NCI-H510A (cell line): ENCODE data around the gene POM121L2.
"Not testable (repeated sequence)": the region's sequence is repeated elsewhere in the genome, so short reads cannot be mapped to it uniquely, and the experiment has no call there.

Experiments used
- DNase-seq: peaks from one replicate; lab custom pipeline; 2025; lab: John Stamatoyannopoulos, UW

The POM121L2 gene

DNA sequence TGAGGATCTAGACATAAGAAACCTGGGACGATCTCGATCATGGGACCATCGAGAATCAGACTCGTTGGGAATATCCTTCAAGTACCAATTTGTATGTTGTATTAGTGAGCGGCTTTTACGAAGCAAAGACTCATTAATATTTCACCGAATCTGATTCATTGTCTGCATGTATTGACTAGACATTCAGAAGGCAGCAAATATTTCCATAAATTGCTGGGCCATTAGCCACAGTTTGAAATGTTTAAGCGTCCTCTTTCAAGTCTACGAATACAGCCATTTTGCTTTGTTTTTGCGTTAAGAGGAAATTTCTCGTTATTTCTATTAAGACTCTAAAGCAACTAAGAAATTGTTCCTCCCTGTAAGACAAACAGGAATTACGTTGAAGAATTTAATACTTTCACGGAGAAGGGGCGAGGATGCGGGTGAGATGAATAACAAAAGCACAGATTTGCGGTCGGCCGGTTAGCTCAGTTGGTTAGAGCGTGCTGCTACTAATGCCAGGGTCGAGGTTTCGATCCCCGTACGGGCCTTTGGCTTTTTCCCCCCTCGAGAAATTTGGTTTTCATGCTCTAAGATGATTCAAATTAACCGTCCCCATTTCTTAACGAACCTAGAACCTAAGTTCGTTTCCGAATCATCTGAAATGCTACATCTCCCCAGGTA, 18.5 kb downstream of the POM121L2 start:
- no peak for DNase-seq

DNA sequence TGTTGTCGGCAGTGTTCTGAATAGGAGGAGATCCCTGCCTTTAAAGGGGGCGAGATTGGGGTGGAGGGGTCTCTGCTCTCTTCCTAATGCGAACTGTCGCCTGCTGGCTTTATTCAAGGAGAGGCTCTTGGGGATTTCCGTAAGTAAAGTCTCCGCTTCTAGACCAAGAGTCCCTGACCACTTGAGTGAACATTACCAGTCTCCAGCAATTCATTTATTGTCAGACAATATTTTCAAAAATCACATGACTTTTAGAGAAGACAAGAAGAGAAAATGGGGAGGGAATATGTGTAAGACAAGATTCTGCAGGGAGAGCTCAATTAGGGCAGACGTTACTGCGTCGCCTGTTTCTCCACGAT, 21.2 kb downstream of the POM121L2 start:
- DNase-seq: no peak

DNA sequence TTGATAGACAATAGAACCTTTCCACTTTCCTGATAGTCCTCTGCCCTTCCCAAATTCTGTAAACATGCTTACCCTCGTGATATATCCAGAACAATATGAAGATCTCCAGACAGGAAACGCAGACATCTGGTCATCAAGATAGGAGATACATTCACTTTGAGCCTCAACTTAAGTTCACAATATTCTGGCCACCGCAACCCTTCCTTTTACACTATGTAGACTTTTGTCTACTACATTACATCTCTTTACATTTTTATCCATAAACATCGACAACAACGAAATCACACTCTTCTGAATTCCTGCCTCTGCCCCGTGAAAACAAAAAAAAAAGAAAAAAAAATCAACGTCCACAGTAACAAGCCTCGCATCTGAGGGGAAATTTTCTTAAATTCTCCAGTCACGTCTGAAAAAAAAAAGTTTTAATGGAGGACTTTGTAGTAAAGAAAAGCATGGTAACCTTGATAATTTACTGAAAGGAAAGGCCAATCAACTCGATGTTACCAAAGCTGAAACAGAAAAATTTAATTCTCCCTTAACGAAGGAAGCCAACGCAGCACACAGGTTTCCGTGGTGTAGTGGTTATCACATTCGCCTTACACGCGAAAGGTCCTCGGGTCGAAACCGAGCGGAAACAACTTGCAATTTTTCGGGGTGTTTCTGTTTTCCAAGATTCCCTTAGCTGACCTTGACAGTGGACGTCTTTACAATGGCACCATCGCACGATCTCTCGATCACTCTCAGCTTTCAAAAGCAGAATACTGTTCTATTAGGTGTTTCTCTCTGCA, 21.8 kb downstream of the POM121L2 start:
- no peak for DNase-seq

DNA sequence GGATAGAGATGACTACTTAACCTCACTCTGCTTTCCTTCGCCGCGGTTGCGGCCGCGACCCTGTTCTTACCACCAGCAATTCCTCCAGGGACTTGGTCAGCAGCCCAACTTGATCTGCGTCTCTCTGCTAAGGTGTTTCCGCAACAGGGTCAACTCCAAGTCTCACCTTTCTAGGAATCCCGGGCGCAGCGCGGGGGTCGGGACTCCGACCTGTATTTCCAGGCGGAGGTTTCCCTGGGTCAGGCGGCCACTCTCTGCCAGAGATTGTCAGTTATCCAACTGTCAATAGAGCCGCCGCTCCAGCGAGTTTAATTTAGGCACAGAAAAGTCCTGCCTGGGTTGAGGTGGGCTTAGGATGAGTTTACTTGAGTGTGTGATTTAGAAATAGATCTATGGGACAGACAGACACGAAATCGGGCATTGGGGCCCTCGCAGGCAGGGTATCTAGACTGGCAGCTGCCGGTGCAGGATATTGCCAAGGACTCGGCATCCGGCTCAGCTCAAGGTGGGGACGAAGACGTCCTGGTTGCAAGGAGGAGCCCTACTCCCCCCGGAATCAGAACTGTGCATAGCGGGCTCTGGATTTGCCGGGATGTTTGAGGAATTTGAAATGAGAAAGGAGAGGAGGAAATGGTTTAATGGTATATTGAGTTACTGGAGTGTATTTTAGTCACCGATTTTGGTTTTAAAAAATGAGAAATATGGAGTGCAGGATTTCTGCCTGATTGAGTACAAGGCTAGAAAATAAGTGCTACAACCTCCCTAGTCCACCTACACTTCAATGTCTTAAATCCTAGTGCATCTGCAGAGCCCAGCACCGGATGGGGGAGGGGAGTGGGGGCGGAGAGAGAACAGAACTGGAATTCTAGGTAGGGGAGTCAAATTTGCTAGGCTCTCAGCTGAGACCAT, 23.7 kb downstream of the POM121L2 start:
- DNase-seq: no peak

DNA sequence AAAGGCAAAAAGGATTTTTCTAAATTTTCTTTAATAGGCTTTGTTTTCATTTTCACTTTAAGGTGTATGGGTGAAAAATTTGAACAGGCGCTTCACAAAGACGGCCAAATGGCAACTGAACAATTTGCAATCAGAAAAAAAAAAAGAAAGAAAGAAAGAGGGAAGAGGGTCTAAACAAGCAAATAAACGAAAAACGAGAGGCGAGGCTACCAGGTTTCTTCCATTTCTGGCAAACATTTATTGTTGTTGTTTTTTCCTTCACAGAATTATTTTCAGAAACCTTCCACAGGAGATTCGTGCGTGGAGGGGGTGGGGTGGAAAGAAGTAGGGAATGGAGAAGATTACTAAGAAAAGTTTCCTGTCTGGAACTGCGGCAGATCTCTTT, 24.3 kb downstream of the POM121L2 start:
- no peak for DNase-seq

DNA sequence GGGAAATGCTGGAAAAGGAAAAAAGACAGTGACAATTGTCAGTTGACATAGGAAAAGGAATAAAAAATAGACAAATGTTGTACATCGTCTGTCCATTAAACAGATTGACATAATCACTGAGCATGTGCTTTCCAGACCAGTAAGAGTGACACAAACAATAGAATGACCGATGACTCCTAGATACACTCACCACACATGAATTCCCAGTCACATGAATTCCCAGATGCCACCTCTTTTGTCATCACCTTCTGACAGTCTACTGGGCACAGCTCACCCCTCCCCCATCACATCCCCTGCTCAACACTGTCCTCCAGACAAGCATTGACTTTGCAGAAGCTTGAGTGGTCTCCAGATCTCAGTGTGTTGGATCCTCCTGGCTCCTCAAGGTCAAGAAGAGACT, 25.9 kb downstream of the POM121L2 start:
- no peak for DNase-seq

DNA sequence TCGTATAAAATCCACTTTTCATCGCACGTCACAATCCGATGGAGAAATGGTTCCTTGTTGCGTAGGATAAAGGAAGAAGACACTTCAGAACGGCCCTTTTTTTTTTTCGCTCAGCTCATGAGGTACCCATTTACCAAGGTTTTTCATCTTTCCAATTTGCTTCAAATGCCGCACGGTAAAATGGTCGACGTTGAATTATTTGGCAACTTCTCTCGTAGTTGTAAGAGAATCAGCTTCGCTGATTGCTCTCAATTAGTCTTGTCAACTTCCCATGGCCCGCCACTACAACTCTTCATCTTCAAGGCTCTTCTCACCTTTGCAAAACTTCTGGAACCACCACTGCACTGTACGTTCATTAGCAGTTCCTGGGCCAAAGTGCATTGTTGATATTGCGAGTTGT, 28.8 kb downstream of the POM121L2 start:
- DNase-seq: no peak

DNA sequence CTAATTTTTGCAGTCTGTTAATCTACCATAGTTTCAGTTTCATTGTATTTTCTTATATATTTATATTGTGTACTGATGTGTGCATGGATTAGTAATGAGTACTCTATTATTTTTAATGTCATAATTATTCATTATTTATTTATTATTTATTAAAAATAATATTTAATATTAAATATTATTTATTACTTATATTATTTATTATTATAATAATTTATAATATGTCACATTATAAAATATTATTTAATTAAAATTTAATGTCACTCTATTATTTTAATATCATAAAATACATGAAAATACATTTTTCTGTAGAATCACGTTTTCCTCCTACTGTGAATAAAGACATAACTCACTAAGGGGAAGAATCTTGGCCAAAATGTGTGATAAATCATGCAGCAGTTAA, 30.5 kb downstream of the POM121L2 start:
- DNase-seq: no peak

DNA sequence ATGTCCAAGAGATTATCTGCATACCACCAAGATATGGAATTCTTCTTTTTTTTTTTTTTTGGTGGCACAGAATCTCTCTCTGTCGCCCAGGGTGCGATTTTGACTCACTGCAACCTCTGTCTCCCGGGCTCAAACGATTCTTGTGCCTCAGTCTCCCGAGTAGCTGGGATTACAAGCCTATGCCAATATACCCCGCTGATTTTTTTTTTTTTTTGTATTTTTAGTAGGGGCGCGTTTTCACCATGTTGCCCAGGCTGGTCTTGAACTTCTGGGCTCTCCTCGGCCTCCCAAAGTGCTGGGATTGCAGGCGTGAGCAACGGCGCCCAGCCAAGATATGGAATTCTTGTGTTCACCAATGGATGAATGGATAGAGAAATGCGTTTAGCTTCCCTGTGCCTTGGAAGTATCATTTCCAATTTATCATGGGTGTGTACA, 31.0 kb downstream of the POM121L2 start:
- no peak for DNase-seq

DNA sequence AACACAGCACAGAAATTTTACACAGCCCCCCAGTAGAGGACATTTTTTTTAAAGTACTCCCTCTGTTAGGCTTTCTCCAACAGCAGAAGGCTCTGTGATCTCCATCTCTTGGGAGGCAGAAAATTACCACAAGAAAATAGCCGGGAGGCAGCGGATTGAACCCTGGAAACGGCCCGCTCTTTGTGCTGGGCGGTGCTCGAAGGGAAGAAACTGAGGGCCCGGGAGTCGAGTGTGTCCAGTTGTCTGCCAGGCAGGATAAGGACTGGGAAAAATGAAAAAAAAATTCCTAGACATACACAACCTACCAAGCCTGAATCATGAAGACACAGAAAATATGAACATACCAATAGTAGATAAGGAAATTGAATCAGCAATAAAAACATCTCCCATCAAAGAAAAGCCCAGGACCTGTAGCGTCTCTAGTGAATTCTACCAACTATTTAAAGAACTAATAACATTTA, 31.5 kb downstream of the POM121L2 start:
- no peak for DNase-seq

DNA sequence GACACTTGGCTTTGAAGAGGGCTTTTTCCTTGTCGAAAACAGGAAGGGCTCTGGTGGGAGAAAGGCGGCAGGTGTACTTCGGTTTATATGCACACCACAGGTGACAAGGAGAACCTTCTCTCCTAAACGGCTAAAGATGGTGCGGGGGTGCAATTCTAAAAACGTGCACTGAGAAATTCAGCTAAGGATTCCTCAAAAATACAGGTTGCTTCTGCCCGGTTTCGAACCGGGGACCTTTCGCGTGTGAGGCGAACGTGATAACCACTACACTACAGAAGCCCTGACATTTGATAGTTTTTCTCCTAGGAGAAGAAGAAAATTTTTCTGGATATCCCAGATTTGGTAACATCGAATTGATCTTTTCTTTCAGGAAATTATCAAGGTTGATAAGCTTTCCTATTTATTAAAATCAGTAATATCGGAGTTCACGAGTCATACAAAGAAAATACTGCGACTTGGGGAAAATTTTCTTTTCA, 32.0 kb downstream of the POM121L2 start:
- no peak for DNase-seq

DNA sequence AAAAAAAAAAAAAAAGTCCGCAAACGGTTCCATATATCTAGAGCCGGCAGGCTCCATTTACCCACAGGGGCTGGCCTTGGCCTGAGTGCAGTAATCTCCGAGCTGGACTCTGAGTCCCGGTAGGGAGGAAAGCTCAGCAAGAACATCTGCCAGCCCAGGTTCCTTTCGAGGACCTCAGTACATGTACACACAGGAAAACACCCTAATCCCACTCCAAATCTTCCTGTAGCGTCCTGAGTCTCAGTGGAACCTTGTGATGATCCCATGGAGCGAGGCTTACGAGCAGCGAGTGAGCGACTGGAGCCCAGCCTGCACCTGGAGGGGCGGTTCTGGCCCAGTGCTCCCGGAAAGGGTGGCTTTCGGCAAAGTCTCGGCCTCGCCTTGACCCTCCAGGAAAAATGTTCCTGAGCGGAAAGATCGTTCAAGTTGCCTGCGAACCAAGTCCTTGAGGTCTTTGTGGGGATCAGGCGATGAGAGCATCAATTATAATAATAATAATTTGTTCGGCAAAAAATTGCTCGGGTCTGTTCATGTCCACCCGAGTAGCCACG, 32.5 kb downstream of the POM121L2 start:
- no peak for DNase-seq

DNA sequence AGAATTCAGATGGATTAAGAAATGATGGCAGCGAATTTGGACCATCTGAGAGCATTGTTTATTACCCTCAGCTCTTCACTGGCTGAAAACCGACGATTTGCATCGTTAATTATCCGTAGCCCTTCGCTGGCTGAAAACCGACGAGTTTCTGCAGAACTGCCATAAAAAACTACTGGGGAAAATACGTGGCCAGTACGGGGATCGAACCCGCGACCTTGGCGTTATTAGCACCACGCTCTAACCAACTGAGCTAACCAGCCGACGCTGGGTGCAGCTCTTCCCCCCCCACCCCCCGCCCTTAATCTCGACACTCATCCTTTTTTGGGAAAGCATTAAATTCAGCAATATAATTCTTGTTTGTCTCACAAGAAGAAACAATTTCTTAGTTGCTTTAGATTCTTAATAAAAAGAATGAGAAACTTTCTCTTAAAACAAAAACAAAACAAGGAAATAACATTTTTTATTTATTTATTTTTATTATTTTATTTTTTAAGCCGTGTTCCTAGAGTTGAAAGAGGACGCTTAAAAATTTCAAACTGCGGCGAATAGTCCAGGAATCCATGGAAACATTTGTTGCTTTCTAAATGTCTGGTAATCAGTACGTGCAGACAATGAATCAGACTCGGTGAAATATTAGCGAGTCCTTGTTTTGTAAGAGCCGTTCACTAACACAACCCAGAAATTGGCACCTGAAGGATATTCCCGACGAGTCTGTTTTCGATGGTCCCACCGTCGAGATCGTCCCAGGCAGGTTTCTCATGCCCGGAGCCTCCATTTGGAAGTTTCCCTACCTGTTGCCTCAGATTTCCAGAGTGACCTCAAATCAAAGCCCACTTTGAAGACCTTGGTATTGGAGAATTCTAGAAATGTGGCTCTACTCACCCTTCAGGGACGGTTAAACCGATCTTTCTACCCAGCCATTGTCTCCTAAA, 36.8 kb downstream of the POM121L2 start:
- no peak for DNase-seq

DNA sequence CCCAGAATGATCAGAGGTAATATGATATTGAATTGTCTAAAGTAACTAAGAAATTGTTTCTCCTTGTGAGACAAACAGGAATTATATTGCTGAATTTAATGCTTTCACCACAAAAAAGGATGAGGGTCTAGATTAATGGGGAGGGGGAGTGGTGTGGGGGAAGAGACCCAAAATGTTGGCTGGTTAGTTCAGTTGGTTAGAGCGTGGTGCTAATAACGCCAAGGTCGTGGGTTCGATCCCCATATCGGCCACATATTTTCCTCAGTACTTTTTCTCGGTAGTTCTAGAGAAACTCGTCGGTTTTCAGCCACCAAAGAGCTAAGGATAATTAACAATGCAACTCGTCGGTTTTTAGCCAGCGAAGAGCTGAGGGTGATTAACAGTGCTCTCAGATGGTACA, 38.3 kb downstream of the POM121L2 start:
- DNase-seq: no peak

DNA sequence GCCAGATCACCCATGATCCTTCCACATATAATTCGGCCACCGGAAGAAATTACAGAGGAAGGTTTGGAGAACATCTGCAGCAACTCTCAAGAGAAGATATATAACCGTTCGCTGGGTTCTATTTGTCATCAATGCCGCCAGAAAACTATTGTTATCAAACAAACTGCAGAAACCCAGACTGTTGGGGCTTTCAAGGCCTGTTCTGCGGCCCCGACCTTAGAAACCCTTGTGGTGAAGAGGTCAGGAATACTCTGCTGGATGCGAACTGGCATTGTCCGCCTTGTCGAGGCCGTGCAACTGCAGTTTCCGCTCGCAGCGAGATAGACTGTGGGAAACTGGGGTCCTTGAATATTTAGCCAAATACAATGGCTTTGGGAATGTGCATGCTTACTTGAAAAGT, 43.3 kb downstream of the POM121L2 start:
- no peak for DNase-seq

DNA sequence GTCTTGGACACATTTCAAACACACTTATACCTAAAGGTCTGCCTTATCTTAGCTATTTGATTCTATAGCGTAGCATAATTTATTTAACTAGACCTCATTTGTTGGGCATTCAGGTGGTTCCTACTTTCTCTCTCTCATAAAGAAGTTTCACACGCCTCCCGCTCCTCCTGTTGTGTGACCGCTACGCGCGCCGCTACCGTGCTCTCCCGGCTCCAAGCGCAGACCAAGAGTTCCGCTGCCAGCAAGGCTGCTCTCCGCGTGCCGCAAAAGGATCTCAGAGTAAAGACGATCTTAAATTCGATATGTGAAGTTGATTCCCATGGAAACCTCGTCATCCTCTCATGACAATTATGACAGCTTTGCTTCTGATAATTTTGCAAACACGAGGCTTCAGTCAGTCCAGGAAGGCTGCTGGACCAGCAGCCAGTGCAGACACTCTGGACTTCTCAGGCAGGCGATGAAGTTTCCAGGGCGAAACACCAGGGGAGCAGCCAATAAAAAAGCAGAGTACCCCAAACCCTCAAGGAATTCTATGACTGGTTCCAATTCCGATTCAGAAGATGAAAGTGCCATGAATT, 44.1 kb downstream of the POM121L2 start:
- no peak for DNase-seq

DNA sequence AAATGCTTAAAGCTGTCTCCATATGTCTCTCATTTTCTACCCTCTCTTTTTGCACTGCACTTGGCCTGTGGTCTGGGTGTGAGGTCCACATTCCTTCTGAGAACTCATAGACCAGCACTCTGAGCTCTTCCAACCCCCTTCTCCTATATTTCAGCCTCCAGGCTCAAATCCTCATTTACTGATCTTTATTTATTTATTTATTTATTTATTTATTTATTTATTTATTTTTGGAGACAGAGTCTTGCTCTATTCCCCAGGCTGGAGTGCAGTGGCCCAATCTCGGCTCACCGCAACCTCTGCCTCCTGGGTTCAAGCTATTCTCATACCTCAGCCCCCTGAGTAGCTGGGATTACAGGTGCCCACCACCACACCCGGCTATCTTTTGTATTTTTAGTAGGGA, 45.1 kb downstream of the POM121L2 start:
- not testable (repeated sequence) for DNase-seq

DNA sequence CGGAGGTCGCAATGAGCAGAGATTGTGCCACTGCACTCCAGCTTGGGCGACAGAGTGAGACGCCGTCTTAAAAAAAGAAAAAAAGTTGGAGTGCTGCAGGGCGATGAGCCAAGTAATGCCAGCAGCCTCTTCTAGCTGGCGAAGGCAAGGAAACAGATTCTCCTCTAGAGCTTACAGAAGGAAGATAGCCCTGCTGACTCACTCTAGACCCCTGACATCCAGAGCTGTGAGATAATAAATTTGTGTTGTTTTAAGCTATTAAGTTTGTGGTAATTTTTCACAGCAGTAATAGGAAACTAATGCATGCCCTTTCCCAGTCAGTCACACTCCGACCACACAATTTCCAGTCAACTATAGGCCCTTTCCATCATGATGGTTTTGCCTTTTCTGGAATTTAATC, 48.2 kb downstream of the POM121L2 start:
- DNase-seq: no peak

DNA sequence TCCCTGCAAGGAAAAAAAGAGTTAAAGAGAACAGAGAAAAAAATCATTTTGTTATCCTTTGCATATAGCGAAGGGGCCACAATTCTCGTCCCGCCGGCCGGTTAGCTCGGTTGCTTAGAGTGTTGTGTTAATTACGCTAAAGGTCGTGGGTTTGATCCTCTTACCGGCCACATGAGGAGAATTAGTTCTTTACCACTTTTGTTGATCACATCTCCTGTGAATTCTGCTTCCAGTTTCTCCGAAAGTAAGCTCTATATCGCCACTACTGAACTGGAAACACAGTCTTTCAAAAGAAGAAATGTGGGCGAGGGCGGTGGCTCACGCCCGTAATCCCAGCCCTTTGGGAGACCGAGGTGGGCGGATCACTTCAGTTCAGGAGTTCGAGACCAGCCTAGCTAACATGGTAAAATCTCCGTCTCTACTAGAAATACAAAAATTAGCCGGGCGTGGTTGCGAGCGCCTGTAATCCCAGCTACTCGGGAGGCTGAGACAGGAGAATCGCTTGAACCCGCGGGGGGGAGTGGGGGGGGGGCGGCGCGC, 51.2 kb downstream of the POM121L2 start:
- DNase-seq: no peak

DNA sequence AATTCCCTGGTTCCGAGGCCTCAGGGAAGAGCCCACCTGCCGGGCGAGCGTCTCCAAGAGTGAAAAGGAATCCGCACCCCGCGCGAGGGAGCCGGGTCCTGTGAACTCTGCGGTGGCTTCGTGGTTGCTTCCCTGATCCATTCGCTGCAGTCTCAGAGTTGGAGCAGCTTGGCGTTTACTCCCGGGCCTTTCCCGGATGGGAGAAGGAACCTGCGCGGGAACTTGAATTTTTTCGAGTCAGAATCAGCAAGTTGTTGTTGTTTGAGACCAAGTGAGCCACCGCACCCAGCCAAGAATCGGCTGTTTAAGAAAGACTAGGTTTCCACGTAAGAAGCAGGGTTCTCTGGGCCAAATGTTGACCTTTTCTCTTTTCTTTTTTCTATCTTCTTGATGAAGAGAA, 51.7 kb downstream of the POM121L2 start:
- DNase-seq: no peak
